ENCODE measurements around the gene MTUS2. TPM values are rescaled to one million over a fixed set of nuclear protein-coding genes. Genes with fewer than 3 reads are reported as not detected.

MTUS2 gene
- total RNA-seq, 1 experiment from 2014 or later = 0.35 TPM

DNA sequence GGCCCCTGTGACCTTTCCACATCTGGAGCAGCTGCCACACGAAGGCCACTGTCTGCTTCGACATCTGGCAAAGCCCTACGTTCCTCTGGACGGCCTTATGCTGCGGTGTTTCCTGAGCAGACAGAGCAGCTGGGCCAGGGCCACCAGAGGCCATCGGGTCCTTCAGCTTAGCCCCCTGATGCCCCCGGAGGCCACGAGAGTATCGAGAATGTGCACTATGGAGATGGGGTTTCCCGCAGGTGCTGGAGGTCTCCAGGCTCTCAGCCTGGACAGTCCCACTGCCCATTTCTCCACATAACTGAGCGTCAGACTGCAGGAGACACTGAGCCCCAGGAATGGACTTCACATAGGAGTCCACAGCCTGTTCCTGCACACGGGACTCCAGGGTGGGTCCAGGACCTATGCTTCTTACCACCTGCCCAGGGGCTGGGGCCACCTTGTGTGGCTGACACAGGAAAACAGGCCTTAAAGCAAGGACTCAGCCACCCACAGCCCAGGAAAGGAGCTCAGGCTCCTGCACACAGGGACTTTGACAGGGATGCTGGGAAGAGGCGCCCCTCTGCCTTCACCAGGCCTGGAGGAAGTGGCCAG lies 694.7 kb downstream of the MTUS2 start:
- no peak overlapping the region for H3T11ph ChIP-seq (ENCODE audit: low read length)
- H2AFZ ChIP-seq (ENCODE audit: low read length) = no peak overlapping the region
- H3K23ac ChIP-seq (ENCODE audit: insufficient read length, low read depth, low read length) = no peak overlapping the region
- no peak overlapping the region for H2BK5ac ChIP-seq (ENCODE audit: insufficient read length, low read length)
- no peak for DNase-seq
- H3K23me2 ChIP-seq (ENCODE audit: insufficient read length, low read depth, low read length, poor library complexity, severe bottlenecking) = no peaks in the 10 kb centered on the region
- H3K56ac ChIP-seq (ENCODE audit: insufficient read length, low read depth, low read length) = no peak overlapping the region
- Mint-ChIP-seq H3K27me3 (ENCODE audit: low read depth) (no peaks in the 10 kb centered on the region), H3K27ac (no peak overlapping the region), H3K4me1 (peaks cover 0 to under 1% of the 10 kb centered on the region in 2 experiments; a peak in 1 of 4 replicates), H3K36me3 (ENCODE audit: insufficient read depth in 1 of 3, low read depth in 3 of 3) (peaks cover 42 to 88% (median 68%) of the 10 kb centered on the region in 3 experiments; a peak in 6 of 7 replicates), H3K9me3 (no peaks in the 10 kb centered on the region), H3K4me3 (no peak overlapping the region)
- H4K8ac ChIP-seq (replicated peaks; ENCODE audit: insufficient read length, low read depth, low read length) = no peak overlapping the region
- H2BK15ac ChIP-seq (ENCODE audit: low read depth, low read length) = no peak overlapping the region
- H3K9me3 ChIP-seq (ENCODE audit: control insufficient read depth, low read depth, low read length) = no peaks in the 10 kb centered on the region
- H4K91ac ChIP-seq (ENCODE audit: insufficient read length, low read depth, low read length) = no peak overlapping the region
- H3K79me2 ChIP-seq (ENCODE audit: insufficient read depth, low read length) = no peaks in the 10 kb centered on the region
- H2BK12ac ChIP-seq (ENCODE audit: insufficient read length, low read depth, low read length) = no peak overlapping the region
- H2AK5ac ChIP-seq (ENCODE audit: insufficient read length, low read length) = no peak overlapping the region
- H3K4me1 ChIP-seq (ENCODE audit: insufficient read depth, low read length) = no peaks in the 10 kb centered on the region
- H3K18ac ChIP-seq (ENCODE audit: insufficient read length, low read depth, low read length) = no peak overlapping the region
- TF ChIP-seq, protein P1, sequence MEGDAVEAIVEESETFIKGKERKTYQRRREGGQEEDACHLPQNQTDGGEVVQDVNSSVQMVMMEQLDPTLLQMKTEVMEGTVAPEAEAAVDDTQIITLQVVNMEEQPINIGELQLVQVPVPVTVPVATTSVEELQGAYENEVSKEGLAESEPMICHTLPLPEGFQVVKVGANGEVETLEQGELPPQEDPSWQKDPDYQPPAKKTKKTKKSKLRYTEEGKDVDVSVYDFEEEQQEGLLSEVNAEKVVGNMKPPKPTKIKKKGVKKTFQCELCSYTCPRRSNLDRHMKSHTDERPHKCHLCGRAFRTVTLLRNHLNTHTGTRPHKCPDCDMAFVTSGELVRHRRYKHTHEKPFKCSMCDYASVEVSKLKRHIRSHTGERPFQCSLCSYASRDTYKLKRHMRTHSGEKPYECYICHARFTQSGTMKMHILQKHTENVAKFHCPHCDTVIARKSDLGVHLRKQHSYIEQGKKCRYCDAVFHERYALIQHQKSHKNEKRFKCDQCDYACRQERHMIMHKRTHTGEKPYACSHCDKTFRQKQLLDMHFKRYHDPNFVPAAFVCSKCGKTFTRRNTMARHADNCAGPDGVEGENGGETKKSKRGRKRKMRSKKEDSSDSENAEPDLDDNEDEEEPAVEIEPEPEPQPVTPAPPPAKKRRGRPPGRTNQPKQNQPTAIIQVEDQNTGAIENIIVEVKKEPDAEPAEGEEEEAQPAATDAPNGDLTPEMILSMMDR (conservative IDR thresholded peaks at IDR 0.05) = no peak
- H3K4me2 ChIP-seq (ENCODE audit: insufficient read depth, insufficient read length, low read length) = no peak overlapping the region
- H3K27me3 ChIP-seq (ENCODE audit: insufficient read depth, low read length) = no peaks in the 10 kb centered on the region
- H4K20me1 ChIP-seq (ENCODE audit: control insufficient read depth, insufficient read depth, insufficient read length) = no peaks in the 10 kb centered on the region
- no peak overlapping the region for H4K5ac ChIP-seq (ENCODE audit: insufficient read length, low read depth, low read length)
- no peak overlapping the region for H2BK120ac ChIP-seq (ENCODE audit: low read depth, low read length, poor library complexity, severe bottlenecking)
- no peak overlapping the region for H2BK20ac ChIP-seq (ENCODE audit: low read depth, low read length, poor library complexity, severe bottlenecking)
- no CpG with 5 or more reads among the region's 13 CpGs for whole genome bisulfite sequencing (ENCODE audit: extremely low coverage, insufficient read length, low lambda C conversion rate)
- H3K9ac ChIP-seq (ENCODE audit: extremely low read depth, insufficient read length, low read length) = no peak overlapping the region
- H3K79me1 ChIP-seq (ENCODE audit: insufficient read depth, low read depth, low read length, poor library complexity, severe bottlenecking) = no peaks in the 10 kb centered on the region
- no peak overlapping the region for H3K4ac ChIP-seq (ENCODE audit: low read depth, low read length)
- no peak overlapping the region for H3K27ac ChIP-seq (ENCODE audit: insufficient read length, low read depth, low read length)
- no peak overlapping the region for H3K14ac ChIP-seq (ENCODE audit: insufficient read depth, low read length)

Measured in H9 (cell line).